ENCODE data around the gene RNPEPL1.

Gene RNPEPL1

GRCh38 chr2:240598311-240598911 lies 30.1 kb downstream of the RNPEPL1 start:
- Histone ChIP-seq H3K9me3 (replicated peaks in 1 of 2; ENCODE audit: control insufficient read depth in 2 of 2, insufficient read depth in 1 of 2, low read depth in 1 of 2, low read length in 2 of 2) (no peaks in the 10 kb centered on the region), H4K8ac (ENCODE audit: low read depth, low read length) (no peak overlapping the region), H2BK15ac (ENCODE audit: low read length) (no peak overlapping the region), H2BK12ac (ENCODE audit: low read length) (no peak overlapping the region), H3K9ac (ENCODE audit: low read depth, low read length, poor library complexity) (no peak overlapping the region), H3K14ac (ENCODE audit: low read length) (no peak overlapping the region), H2BK5ac (ENCODE audit: low read length) (no peak overlapping the region), H3K4me3 (ENCODE audit: low read length in 2 of 2) (no peak overlapping the region), H3K4me1 (ENCODE audit: control insufficient read depth in 2 of 2, insufficient read depth in 1 of 2, low read depth in 1 of 2, low read length in 2 of 2) (no peaks in the 10 kb centered on the region), H3K23ac (ENCODE audit: low read depth, low read length, poor library complexity) (no peak overlapping the region), H3K79me1 (ENCODE audit: low read depth, low read length) (peaks cover 9% of the 10 kb centered on the region), H4K91ac (ENCODE audit: low read depth, low read length, poor library complexity) (no peak overlapping the region), H3K27me3 (ENCODE audit: control insufficient read depth in 3 of 3, insufficient read depth in 3 of 3, low read depth in 1 of 3, low read length in 3 of 3) (no peaks in the 10 kb centered on the region), H3K27ac (replicated peaks; ENCODE audit: low read length) (no peak overlapping the region), H2BK120ac (ENCODE audit: low read depth, low read length) (no peak overlapping the region), H2AFZ (ENCODE audit: low read length) (no peak overlapping the region), H2AK5ac (ENCODE audit: low read depth, low read length) (no peak overlapping the region), H3K4ac (ENCODE audit: low read length) (no peak overlapping the region), H3K18ac (ENCODE audit: low read length) (no peak overlapping the region), H3K4me2 (ENCODE audit: insufficient read depth, low read length, poor library complexity, severe bottlenecking) (no peak overlapping the region), H3K36me3 (replicated peaks in 1 of 2; ENCODE audit: control insufficient read depth in 2 of 2, insufficient read depth in 2 of 2, low read length in 2 of 2) (peaks cover 20 to 46% of the 10 kb centered on the region in 2 donors)
- WGBS, 2 donors (ENCODE audit: extremely low coverage in 2 of 2, insufficient read length in 2 of 2, insufficient replicate concordance in 1 of 2): no CpG with 5 or more reads among the region's 17 CpGs
- DNase-seq (ENCODE audit: low spot score): no peak

- peaks cover 20 to 39% of the 10 kb centered on the region in 2 donors for H3K36me3 ChIP-seq (replicated peaks in 1 of 2; ENCODE audit: control insufficient read depth in 2 of 2, insufficient read depth in 2 of 2, low read length in 2 of 2)
- H2BK15ac ChIP-seq (ENCODE audit: low read length): no peak overlapping the region
- no peaks in the 10 kb centered on the region for H3K9me3 ChIP-seq (replicated peaks in 1 of 2; ENCODE audit: control insufficient read depth in 2 of 2, insufficient read depth in 1 of 2, low read depth in 1 of 2, low read length in 2 of 2)
- no peak overlapping the region for H3K9ac ChIP-seq (ENCODE audit: low read depth, low read length, poor library complexity)
- no peaks in the 10 kb centered on the region for H3K27me3 ChIP-seq (ENCODE audit: control insufficient read depth in 3 of 3, insufficient read depth in 3 of 3, low read depth in 1 of 3, low read length in 3 of 3)
- H2AK5ac ChIP-seq (ENCODE audit: low read depth, low read length): no peak overlapping the region
- H2BK12ac ChIP-seq (ENCODE audit: low read length): no peak overlapping the region
- peaks cover 9% of the 10 kb centered on the region for H3K79me1 ChIP-seq (ENCODE audit: low read depth, low read length)
- no peak overlapping the region for H3K4me3 ChIP-seq (ENCODE audit: low read length in 2 of 2)
- no peak overlapping the region for H3K27ac ChIP-seq (replicated peaks; ENCODE audit: low read length)
- H3K14ac ChIP-seq (ENCODE audit: low read length): no peak overlapping the region
- H2BK120ac ChIP-seq (ENCODE audit: low read depth, low read length): no peak overlapping the region
- H4K8ac ChIP-seq (ENCODE audit: low read depth, low read length): no peak overlapping the region
- no peak overlapping the region for H2BK5ac ChIP-seq (ENCODE audit: low read length)
- no peak overlapping the region for H3K23ac ChIP-seq (ENCODE audit: low read depth, low read length, poor library complexity)
- no peak overlapping the region for H3K18ac ChIP-seq (ENCODE audit: low read length)
- no CpG with 5 or more reads among the region's 11 CpGs for WGBS, 2 donors (ENCODE audit: extremely low coverage in 2 of 2, insufficient read length in 2 of 2, insufficient replicate concordance in 1 of 2)
- no peak overlapping the region for H2AFZ ChIP-seq (ENCODE audit: low read length)
- H3K4ac ChIP-seq (ENCODE audit: low read length): no peak overlapping the region
- H3K4me2 ChIP-seq (ENCODE audit: insufficient read depth, low read length, poor library complexity, severe bottlenecking): no peak overlapping the region
- DNase-seq (ENCODE audit: low spot score): no peak
- no peaks in the 10 kb centered on the region for H3K4me1 ChIP-seq (ENCODE audit: control insufficient read depth in 2 of 2, insufficient read depth in 1 of 2, low read depth in 1 of 2, low read length in 2 of 2)
- no peak overlapping the region for H4K91ac ChIP-seq (ENCODE audit: low read depth, low read length, poor library complexity)
Measured at GRCh38 chr2:240599141-240599583, 30.9 kb downstream of the RNPEPL1 start.

- Histone ChIP-seq H3K9me3 (replicated peaks in 1 of 2; ENCODE audit: control insufficient read depth in 2 of 2, insufficient read depth in 1 of 2, low read depth in 1 of 2, low read length in 2 of 2) (no peaks in the 10 kb centered on the region), H4K91ac (ENCODE audit: low read depth, low read length, poor library complexity) (no peak overlapping the region), H3K27me3 (ENCODE audit: control insufficient read depth in 3 of 3, insufficient read depth in 3 of 3, low read depth in 1 of 3, low read length in 3 of 3) (no peaks in the 10 kb centered on the region), H4K8ac (ENCODE audit: low read depth, low read length) (no peak overlapping the region), H2BK15ac (ENCODE audit: low read length) (no peak overlapping the region), H2AFZ (ENCODE audit: low read length) (no peak overlapping the region), H3K4me3 (ENCODE audit: low read length in 2 of 2) (no peak overlapping the region), H3K4ac (ENCODE audit: low read length) (no peak overlapping the region), H3K4me1 (ENCODE audit: control insufficient read depth in 2 of 2, insufficient read depth in 1 of 2, low read depth in 1 of 2, low read length in 2 of 2) (no peaks in the 10 kb centered on the region), H3K9ac (ENCODE audit: low read depth, low read length, poor library complexity) (no peak overlapping the region), H2BK120ac (ENCODE audit: low read depth, low read length) (no peak overlapping the region), H2BK12ac (ENCODE audit: low read length) (no peak overlapping the region), H3K18ac (ENCODE audit: low read length) (no peak overlapping the region), H3K23ac (ENCODE audit: low read depth, low read length, poor library complexity) (no peak overlapping the region), H3K27ac (replicated peaks; ENCODE audit: low read length) (no peak overlapping the region), H2BK5ac (ENCODE audit: low read length) (no peak overlapping the region), H3K14ac (ENCODE audit: low read length) (no peak overlapping the region), H3K4me2 (ENCODE audit: insufficient read depth, low read length, poor library complexity, severe bottlenecking) (no peak overlapping the region), H3K79me1 (ENCODE audit: low read depth, low read length) (peaks cover 9% of the 10 kb centered on the region), H3K36me3 (replicated peaks in 1 of 2; ENCODE audit: control insufficient read depth in 2 of 2, insufficient read depth in 2 of 2, low read length in 2 of 2) (peaks cover 20 to 32% of the 10 kb centered on the region in 2 donors), H2AK5ac (ENCODE audit: low read depth, low read length) (no peak overlapping the region)
- no CpG with 5 or more reads among the region's 16 CpGs for WGBS, 2 donors (ENCODE audit: extremely low coverage in 2 of 2, insufficient read length in 2 of 2, insufficient replicate concordance in 1 of 2)
- DNase-seq (ENCODE audit: low spot score): no peak
Measured at GRCh38 chr2:240600451-240600961, 32.2 kb downstream of the RNPEPL1 start.

- Histone ChIP-seq H2BK15ac (ENCODE audit: low read length) (no peak overlapping the region), H4K91ac (ENCODE audit: low read depth, low read length, poor library complexity) (no peak overlapping the region), H3K14ac (ENCODE audit: low read length) (no peak overlapping the region), H3K4me1 (ENCODE audit: control insufficient read depth in 2 of 2, insufficient read depth in 1 of 2, low read depth in 1 of 2, low read length in 2 of 2) (no peaks in the 10 kb centered on the region), H3K4me3 (ENCODE audit: low read length in 2 of 2) (no peak overlapping the region), H3K23ac (ENCODE audit: low read depth, low read length, poor library complexity) (peak overlapping the region; percentile 31), H2BK5ac (ENCODE audit: low read length) (no peak overlapping the region), H2BK120ac (ENCODE audit: low read depth, low read length) (no peak overlapping the region), H2AK5ac (ENCODE audit: low read depth, low read length) (no peak overlapping the region), H4K8ac (ENCODE audit: low read depth, low read length) (no peak overlapping the region), H3K79me1 (ENCODE audit: low read depth, low read length) (peaks cover 7% of the 10 kb centered on the region), H2BK12ac (ENCODE audit: low read length) (no peak overlapping the region), H3K4ac (ENCODE audit: low read length) (no peak overlapping the region), H3K27ac (replicated peaks; ENCODE audit: low read length) (no peak overlapping the region), H3K18ac (ENCODE audit: low read length) (peak overlapping the region; percentile 13), H3K4me2 (ENCODE audit: insufficient read depth, low read length, poor library complexity, severe bottlenecking) (no peak overlapping the region), H2AFZ (ENCODE audit: low read length) (no peak overlapping the region), H3K27me3 (ENCODE audit: control insufficient read depth in 3 of 3, insufficient read depth in 3 of 3, low read depth in 1 of 3, low read length in 3 of 3) (no peaks in the 10 kb centered on the region), H3K36me3 (replicated peaks in 1 of 2; ENCODE audit: control insufficient read depth in 2 of 2, insufficient read depth in 2 of 2, low read length in 2 of 2) (peaks cover 18 to 26% of the 10 kb centered on the region in 2 donors), H3K9me3 (replicated peaks in 1 of 2; ENCODE audit: control insufficient read depth in 2 of 2, insufficient read depth in 1 of 2, low read depth in 1 of 2, low read length in 2 of 2) (no peaks in the 10 kb centered on the region), H3K9ac (ENCODE audit: low read depth, low read length, poor library complexity) (no peak overlapping the region)
- no peak for DNase-seq (ENCODE audit: low spot score)
- WGBS, 2 donors (ENCODE audit: extremely low coverage in 2 of 2, insufficient read length in 2 of 2, insufficient replicate concordance in 1 of 2): no CpG with 5 or more reads among the region's 20 CpGs
Measured at GRCh38 chr2:240601061-240601830, 33.0 kb downstream of the RNPEPL1 start.
